DLD1 (cell line): Measurements from ENCODE around the gene B3GNT4.
"Not testable (repeated sequence)": the region's sequence is repeated elsewhere in the genome, so short reads cannot be mapped to it uniquely, and the experiment has no call there.

Source experiments
- in situ Hi-C: cut with HindIII; loops from 2 replicates; pipeline ENCODE4 v1.10.0; 2017; ENCODE audit warnings: low sequenced_read_pairs

The B3GNT4 gene

GRCh38 chr12:122208073-122208820 is 4.7 kb downstream of the B3GNT4 start:
- in situ Hi-C loops, result no loop called here

GRCh38 chr12:122215771-122216170 is 12.3 kb downstream of the B3GNT4 start:
- in situ Hi-C loops, result no loop called here

GRCh38 chr12:122216445-122216844 is 12.9 kb downstream of the B3GNT4 start:
- in situ Hi-C loops, result no loop called here

- in situ Hi-C loops, result no loop called here
Measured at GRCh38 chr12:122225683-122226365, 22.3 kb downstream of the B3GNT4 start, which contains the start of gene DIABLO. TSS of gene DIABLO (minus strand) at chr12:122226052. CDS start at chr12:122226014, 38 bp downstream.

GRCh38 chr12:122226366-122227125 is 23.0 kb downstream of the B3GNT4 start:
- in situ Hi-C loops, result no loop called here

- in situ Hi-C loops, result no loop called here
Measured at GRCh38 chr12:122227341-122227740, 23.8 kb downstream of the B3GNT4 start.

GRCh38 chr12:122228092-122228491 is 24.6 kb downstream of the B3GNT4 start:
- in situ Hi-C loops, result no loop called here

GRCh38 chr12:122230798-122231197 is 27.3 kb downstream of the B3GNT4 start:
- in situ Hi-C loops, result no loop called here

- in situ Hi-C loops, result no loop called here
Measured at GRCh38 chr12:122232691-122233090, 29.2 kb downstream of the B3GNT4 start.

GRCh38 chr12:122235741-122236140 is 32.2 kb downstream of the B3GNT4 start:
- in situ Hi-C loops, result no loop called here

- in situ Hi-C loops, result no loop called here
Measured at GRCh38 chr12:122238861-122239260, 35.4 kb downstream of the B3GNT4 start.

- in situ Hi-C loops, result no loop called here
Measured at GRCh38 chr12:122243965-122244364, 40.5 kb downstream of the B3GNT4 start.

- in situ Hi-C loops, result no loop called here
Measured at GRCh38 chr12:122244565-122245371, 41.3 kb downstream of the B3GNT4 start.

- in situ Hi-C loops, result no loop called here
Measured at GRCh38 chr12:122245553-122245952, 42.0 kb downstream of the B3GNT4 start.

- in situ Hi-C loops, result no loop called here
Measured at GRCh38 chr12:122250047-122250446, 46.5 kb downstream of the B3GNT4 start.

- in situ Hi-C loops, result no loop called here
Measured at GRCh38 chr12:122250536-122250935, 47.0 kb downstream of the B3GNT4 start.

- in situ Hi-C loops, result not testable (repeated sequence)
Measured at GRCh38 chr12:122258462-122258861, 55.0 kb downstream of the B3GNT4 start.
